VCaP (cell line): ENCODE results near the gene GRIK3.

Source experiments
- H3K27ac ChIP-seq: fragments of 450-650 bp; 2 replicates; pipeline ENCODE4 v1.5.1; 2017
- CTCF ChIP-seq: fragments of 450-650 bp; conservative IDR thresholded peaks from 2 replicates; pipeline ENCODE4 v1.5.1; 2017; ENCODE audit warnings: mild to moderate bottlenecking, moderate library complexity

The GRIK3 gene

GRCh38 chr1:36955016-36955415 is 79.3 kb downstream of the GRIK3 start:
- no peak overlapping the region for H3K27ac ChIP-seq
- TF ChIP-seq CTCF: no peak

- no peak overlapping the region for H3K27ac ChIP-seq
- no peak for TF ChIP-seq CTCF
Observed at GRCh38 chr1:36953061-36953460, 81.3 kb downstream of the GRIK3 start.

- TF ChIP-seq CTCF: no peak
- H3K27ac ChIP-seq: no peak overlapping the region
Observed at GRCh38 chr1:36951761-36952160, 82.6 kb downstream of the GRIK3 start.

- H3K27ac ChIP-seq: no peak overlapping the region
- TF ChIP-seq CTCF: no peak
Observed at GRCh38 chr1:36951292-36951750, 83.0 kb downstream of the GRIK3 start.

GRCh38 chr1:36950604-36951291 is 83.6 kb downstream of the GRIK3 start:
- no peak for TF ChIP-seq CTCF
- H3K27ac ChIP-seq: no peak overlapping the region

GRCh38 chr1:36948606-36949005 is 85.7 kb downstream of the GRIK3 start:
- no peak for TF ChIP-seq CTCF
- H3K27ac ChIP-seq: no peak overlapping the region

- no peak for TF ChIP-seq CTCF
- H3K27ac ChIP-seq: no peak overlapping the region
Observed at GRCh38 chr1:36948147-36948546, 86.2 kb downstream of the GRIK3 start.
